HepG2 (cell line): ENCODE data around the gene FAM3B. TPM values are rescaled to one million over a fixed set of nuclear protein-coding genes. Genes with fewer than 3 reads are reported as not detected.
A peak's percentile ranks its signal among the peaks of the same experiment; 100 is the strongest.

Source experiments
- ATAC-seq: fragments of 200-7000 bp; cut with Tn5 transposase; 3 replicates; pipeline ENCODE4 v1.9.1; 2020; ENCODE audit warnings: mild to moderate bottlenecking, moderate library complexity
- BruUV-seq: library from RNA; stranded (reverse); fragments of 400-500 nt; replicated peaks from 2 replicates; lab custom pipeline; 2021; lab: Mats Ljungman, UMichigan
- CTCF ChIA-PET: fragments of 300-600 bp; formaldehyde crosslinking; extraction: SDS; loops from one replicate; lab custom pipeline; 2021; ENCODE audit warnings: low total read pairs, inconsistent platforms, low intra/inter-chr PET ratio; lab: Yijun Ruan, JAX
- POLR2A ChIA-PET: fragments of 350-600 bp; sonication (Branson Sonifier 250); formaldehyde crosslinking; loops from one replicate; lab custom pipeline; 2020; ENCODE audit warnings: antibody characterized with exemption, inconsistent platforms; lab: Yijun Ruan, JAX
- DNase-seq: peaks from one replicate; pipeline ENCODE4 v3.0.0-alpha.2; 2015; ENCODE audit warnings: low spot score
- FAIRE-seq: peaks from 3 replicates; lab custom pipeline; 2011; peaks lifted over from hg19 to GRCh38; lab: Jason Lieb, UNC
- H2AFZ ChIP-seq: one replicate; pipeline ENCODE4 v1.6.1; 2011; ENCODE audit warnings: low read length, inconsistent platforms
- H3K27ac ChIP-seq: fragments of 300-600 bp; 3 replicates; pipeline ENCODE4 v1.8.0; 2011; ENCODE audit warnings: mixed run types, mild to moderate bottlenecking, mixed read lengths, low read length, inconsistent platforms; ENCODE audit not compliant: insufficient read depth; ENCODE audit errors: extremely low read length
- H3K27me3 ChIP-seq, 2 experiments: fragments of 200-600 bp in 1 of 2; 2 replicates in 1 of 2; 3 replicates in 1 of 2; pipeline versions ENCODE4 v1.6.0 to v1.8.0; 2011; ENCODE audit warnings: low read length in 2 of 2, mild to moderate bottlenecking in 2 of 2, moderate library complexity in 2 of 2, inconsistent platforms in 1 of 2; ENCODE audit not compliant: insufficient read depth in 2 of 2, control insufficient read depth in 1 of 2
- H3K36me3 ChIP-seq, 2 experiments: fragments of 200-600 bp in 1 of 2; replicated peaks in 1 of 2; 2 replicates in 1 of 2; 3 replicates in 1 of 2; pipeline versions ENCODE4 v1.5.1 to v1.8.0; 2011; ENCODE audit warnings: low read length in 2 of 2, inconsistent platforms in 1 of 2; ENCODE audit not compliant: insufficient read depth in 2 of 2, control insufficient read depth in 1 of 2
- H3K4me1 ChIP-seq: 2 replicates; pipeline ENCODE4 v1.5.1; 2012; ENCODE audit warnings: low read length, inconsistent platforms; ENCODE audit not compliant: insufficient read depth
- H3K4me2 ChIP-seq: 2 replicates; pipeline ENCODE4 v1.6.0; 2011; ENCODE audit warnings: low read depth, low read length, inconsistent platforms
- H3K4me3 ChIP-seq, 3 experiments: fragments of 200-600 bp in 1 of 3; sonication (generic), shearing (Covaris generic) in 1 of 3; replicated peaks in 1 of 3; 2 replicates each; pipeline ENCODE4 v1.5.1; 2011 to 2016; ENCODE audit warnings: low read length in 3 of 3, inconsistent platforms in 2 of 3, low read depth in 2 of 3, mild to moderate bottlenecking in 2 of 3, control low read depth in 1 of 3, mixed read lengths in 1 of 3; ENCODE audit not compliant: insufficient read depth in 1 of 3
- H3K79me2 ChIP-seq: one replicate; pipeline ENCODE4 v1.6.1; 2011; ENCODE audit warnings: low read length, inconsistent platforms; ENCODE audit not compliant: insufficient read depth
- H3K9ac ChIP-seq: 2 replicates; pipeline ENCODE4 v1.6.0; 2011; ENCODE audit warnings: mild to moderate bottlenecking, low read depth, low read length, inconsistent platforms; ENCODE audit not compliant: insufficient read depth
- H3K9me3 ChIP-seq: 2 replicates; pipeline ENCODE4 v1.5.1; 2012; ENCODE audit warnings: mild to moderate bottlenecking, low read length
- H4K20me1 ChIP-seq: 2 replicates; pipeline ENCODE4 v1.6.0; 2011; ENCODE audit warnings: inconsistent platforms, mild to moderate bottlenecking, low read length, moderate library complexity; ENCODE audit not compliant: insufficient read depth
- ASH2L ChIP-seq: fragments of 300-600, 200-600 bp; sonication (generic); IDR thresholded peaks from 2 replicates; pipeline ENCODE4 v1.7.0; 2017; ENCODE audit warnings: low read depth, mild to moderate bottlenecking, moderate library complexity, mixed read lengths, low read length; ENCODE audit not compliant: insufficient read length
- ETV5 ChIP-seq: IDR thresholded peaks from 2 replicates; pipeline ENCODE4 v1.6.1; 2018; ENCODE audit warnings: missing biosample characterization, missing genetic modification reagents, inconsistent platforms, borderline replicate concordance
- IKZF4 ChIP-seq: sonication (generic); formaldehyde crosslinking; IDR thresholded peaks from 2 replicates; pipeline ENCODE4 v1.5.1; 2020; ENCODE audit warnings: borderline replicate concordance, mild to moderate bottlenecking, low read depth, missing genetic modification reagents; ENCODE audit errors: not compliant biosample characterization
- ISX ChIP-seq: sonication (generic); formaldehyde crosslinking; conservative IDR thresholded peaks from 2 replicates; pipeline ENCODE4 v1.5.0; 2020; ENCODE audit warnings: missing genetic modification reagents
- KLF15 ChIP-seq: sonication (generic); formaldehyde crosslinking; IDR thresholded peaks from 2 replicates; pipeline ENCODE4 v1.8.1; 2023; ENCODE audit warnings: borderline replicate concordance, mild to moderate bottlenecking, inconsistent platforms, missing genetic modification reagents, mixed read lengths
- MAFK ChIP-seq, 2 experiments: IDR thresholded peaks in 1 of 2; conservative IDR thresholded peaks in 1 of 2; 2 replicates each; pipeline ENCODE4 v1.6.1; 2011; ENCODE audit warnings: improper control_type of control experiment in 2 of 2, low read length in 2 of 2
- PTBP1 ChIP-seq: fragments of 200-400 bp; formaldehyde crosslinking; IDR thresholded peaks from 2 replicates; pipeline ENCODE4 v1.6.1; 2018; ENCODE audit warnings: low read length, low read depth; ENCODE audit not compliant: poor library complexity, severe bottlenecking
- SIX4 ChIP-seq: sonication (generic); formaldehyde crosslinking; IDR thresholded peaks from 2 replicates; pipeline ENCODE4 v1.4.0; 2020; ENCODE audit warnings: missing genetic modification reagents
- YEATS4 ChIP-seq: sonication (generic); formaldehyde crosslinking; IDR thresholded peaks from 2 replicates; pipeline ENCODE4 v1.4.0; 2020; ENCODE audit warnings: missing genetic modification reagents, borderline replicate concordance
- ZNF30 ChIP-seq: sonication (generic); formaldehyde crosslinking; IDR thresholded peaks from 2 replicates; pipeline ENCODE4 v1.5.0; 2020; ENCODE audit warnings: mild to moderate bottlenecking, missing genetic modification reagents
- ZNF564 ChIP-seq: sonication (generic); formaldehyde crosslinking; IDR thresholded peaks from 2 replicates; pipeline ENCODE4 v1.8.1; 2023; ENCODE audit warnings: mild to moderate bottlenecking, missing genetic modification reagents
- ZNF781 ChIP-seq: sonication (generic); formaldehyde crosslinking; IDR thresholded peaks from 2 replicates; pipeline ENCODE4 v1.5.1; 2020; ENCODE audit warnings: borderline replicate concordance, mild to moderate bottlenecking, missing genetic modification reagents; ENCODE audit errors: not compliant biosample characterization
- WGBS: methylation state at CpG from one replicate; pipeline ENCODE4 v1.1.6; 2017; ENCODE audit warnings: low lambda C conversion rate; 5-methylcytosine and 5-hydroxymethylcytosine counted together
- in situ Hi-C: cut with HindIII; loops from 2 replicates; pipeline ENCODE4 v1.10.0; 2017; ENCODE audit warnings: low pct_unique_long_range_greater_than_20kb; ENCODE audit not compliant: extremely low pct_ligation_motif_present
- intact Hi-C: fragments of 100-400 bp; cut with micrococcal nuclease; formaldehyde crosslinking; loops from one replicate; pipeline ENCODE4 v1.10.0; 2022; ENCODE audit not compliant: unreplicated experiment
- polyA plus RNA-seq, 8 experiments: library from polyadenylated mRNA; depleted of rRNA in 3 of 8; stranded (reverse) in 7 of 8; unstranded in 1 of 8; fragments of >200 nt; fragmentation: Illumina TruSeq in 4 of 8; extraction: Trizol in 4 of 8; gene quantifications; 2 replicates each; pipeline versions ENCODE4 v1.2.1 to v1.2.3, GENCODE V29; 2011 to 2016; ENCODE audit warnings: low read depth in 4 of 8, missing spikeins in 1 of 8, mixed read lengths in 1 of 8; ENCODE audit not compliant: insufficient read depth in 1 of 8
- total RNA-seq, 5 experiments: library from RNA; depleted of rRNA; stranded (reverse); fragments of >200 nt; fragmentation: Illumina TruSeq; extraction: Trizol; gene quantifications; 2 replicates each; pipeline ENCODE4 v1.2.3, GENCODE V29; 2016; ENCODE audit warnings: low read depth in 1 of 5
- TF ChIP-seq, protein P1 (sequence below), 2 experiments: fragments of 450-650 bp in 1 of 2; sonication (generic) in 1 of 2; formaldehyde crosslinking; IDR thresholded peaks; 2 replicates each; pipeline versions ENCODE4 v1.5.0 to v1.8.0; 2020 to 2022; ENCODE audit warnings: mild to moderate bottlenecking in 1 of 2, missing genetic modification reagents in 1 of 2
- TF ChIP-seq, protein P2 (sequence below): IDR thresholded peaks from 2 replicates; pipeline ENCODE4 v1.6.1; 2016; ENCODE audit warnings: low read depth
- TF ChIP-seq, protein P3 (sequence below): sonication (generic); formaldehyde crosslinking; IDR thresholded peaks from 2 replicates; pipeline ENCODE4 v1.8.0; 2023; ENCODE audit warnings: mild to moderate bottlenecking, missing genetic modification reagents

Gene FAM3B
- total and polyA plus RNA-seq, 2 of the 13 experiments (the other 11 are each of a cell fraction or from before 2014, with no cell fraction given) = 46.5 to 62.0 TPM

DNA sequence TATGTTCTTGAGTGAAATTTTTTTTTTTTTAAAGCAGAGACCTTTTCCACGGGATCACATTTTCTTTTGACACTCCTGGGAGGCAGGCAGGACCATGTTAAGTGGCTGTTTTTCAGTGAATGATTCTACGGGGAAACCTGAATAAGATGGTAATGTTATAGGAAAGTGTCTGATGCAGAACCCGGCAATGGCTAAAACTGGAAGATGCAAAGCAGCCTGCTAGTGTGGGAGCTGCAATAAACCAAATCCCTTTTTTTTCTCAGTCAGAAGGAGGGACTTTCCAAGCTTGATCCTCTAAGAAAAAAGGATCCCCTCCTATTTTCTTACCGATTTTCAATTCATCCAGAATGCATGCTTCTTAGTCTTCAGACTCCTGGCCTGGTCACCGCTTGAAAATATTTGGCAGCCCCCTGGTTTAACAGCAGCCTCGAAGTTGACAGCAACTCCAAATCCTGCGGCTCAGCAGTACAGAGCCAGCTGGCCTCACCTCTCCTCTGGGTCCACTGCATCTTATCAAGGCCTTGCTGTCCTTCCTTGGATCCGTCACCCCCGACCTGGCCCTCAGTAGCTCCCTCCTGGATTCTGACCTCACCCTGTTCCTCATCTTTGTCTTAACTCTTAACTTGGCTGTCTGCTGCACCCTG lies 50.8 kb downstream of the FAM3B start (continued):
- TF ChIP-seq, protein P1, sequence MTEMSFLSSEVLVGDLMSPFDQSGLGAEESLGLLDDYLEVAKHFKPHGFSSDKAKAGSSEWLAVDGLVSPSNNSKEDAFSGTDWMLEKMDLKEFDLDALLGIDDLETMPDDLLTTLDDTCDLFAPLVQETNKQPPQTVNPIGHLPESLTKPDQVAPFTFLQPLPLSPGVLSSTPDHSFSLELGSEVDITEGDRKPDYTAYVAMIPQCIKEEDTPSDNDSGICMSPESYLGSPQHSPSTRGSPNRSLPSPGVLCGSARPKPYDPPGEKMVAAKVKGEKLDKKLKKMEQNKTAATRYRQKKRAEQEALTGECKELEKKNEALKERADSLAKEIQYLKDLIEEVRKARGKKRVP (CRISPR knock-in tag; IDR thresholded peaks at IDR 0.05) = no peak
- TF ChIP-seq MAFK (conservative IDR thresholded peaks at IDR 0.05 in 1 of 2, IDR thresholded peaks at IDR 0.05 in 1 of 2; ENCODE audit: low read length in 2 of 2) (no peak), ASH2L (no peak)
- TF ChIP-seq, protein P2, sequence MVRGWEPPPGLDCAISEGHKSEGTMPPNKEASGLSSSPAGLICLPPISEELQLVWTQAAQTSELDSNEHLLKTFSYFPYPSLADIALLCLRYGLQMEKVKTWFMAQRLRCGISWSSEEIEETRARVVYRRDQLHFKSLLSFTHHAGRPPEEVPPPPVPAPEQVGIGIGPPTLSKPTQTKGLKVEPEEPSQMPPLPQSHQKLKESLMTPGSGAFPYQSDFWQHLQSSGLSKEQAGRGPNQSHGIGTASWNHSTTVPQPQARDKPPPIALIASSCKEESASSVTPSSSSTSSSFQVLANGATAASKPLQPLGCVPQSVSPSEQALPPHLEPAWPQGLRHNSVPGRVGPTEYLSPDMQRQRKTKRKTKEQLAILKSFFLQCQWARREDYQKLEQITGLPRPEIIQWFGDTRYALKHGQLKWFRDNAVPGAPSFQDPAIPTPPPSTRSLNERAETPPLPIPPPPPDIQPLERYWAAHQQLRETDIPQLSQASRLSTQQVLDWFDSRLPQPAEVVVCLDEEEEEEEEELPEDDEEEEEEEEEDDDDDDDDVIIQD (CRISPR knock-in tag) = no peak
- TF ChIP-seq, protein P3, sequence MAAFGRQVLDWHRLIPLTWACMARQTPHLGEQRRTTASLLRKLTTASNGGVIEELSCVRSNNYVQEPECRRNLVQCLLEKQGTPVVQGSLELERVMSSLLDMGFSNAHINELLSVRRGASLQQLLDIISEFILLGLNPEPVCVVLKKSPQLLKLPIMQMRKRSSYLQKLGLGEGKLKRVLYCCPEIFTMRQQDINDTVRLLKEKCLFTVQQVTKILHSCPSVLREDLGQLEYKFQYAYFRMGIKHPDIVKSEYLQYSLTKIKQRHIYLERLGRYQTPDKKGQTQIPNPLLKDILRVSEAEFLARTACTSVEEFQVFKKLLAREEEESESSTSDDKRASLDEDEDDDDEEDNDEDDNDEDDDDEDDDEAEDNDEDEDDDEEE (CRISPR knock-in tag) = no peak

DNA sequence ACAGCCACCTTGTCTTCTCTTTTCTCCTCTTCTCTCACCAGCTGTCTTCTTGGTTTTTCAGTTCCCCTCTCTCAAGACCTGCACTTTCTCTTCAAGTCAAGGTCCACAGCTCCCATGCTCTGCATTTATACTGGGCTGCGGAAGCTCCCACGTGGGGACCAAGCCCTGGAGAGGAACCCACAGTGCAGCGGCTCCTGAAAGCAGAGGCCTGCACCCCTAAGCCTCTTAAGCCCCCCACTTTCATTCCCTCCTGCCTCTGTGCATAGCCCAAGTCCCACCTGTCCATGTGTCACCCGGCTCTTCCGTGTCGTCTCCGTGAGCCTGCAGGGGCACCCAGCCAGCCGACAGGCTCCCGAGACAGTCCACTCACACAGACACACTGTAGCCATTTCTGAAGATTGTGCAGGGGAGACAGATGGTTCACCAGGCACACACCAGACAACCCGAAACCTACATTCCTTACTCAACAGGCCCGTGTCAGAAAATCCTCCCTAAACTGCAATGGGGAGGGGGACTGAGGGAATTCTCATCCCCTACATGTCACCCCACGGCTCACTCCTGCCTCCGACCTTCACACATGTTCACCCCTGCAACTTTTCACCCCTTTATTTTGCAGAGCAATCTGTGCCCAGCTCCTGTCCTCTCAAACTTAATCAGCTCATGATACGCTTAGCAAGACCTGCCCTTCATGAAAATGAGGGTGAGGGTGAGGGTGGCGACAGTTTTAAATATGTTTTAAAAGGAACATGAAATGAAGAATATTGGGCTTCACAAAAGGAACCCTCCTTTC lies 51.5 kb downstream of the FAM3B start:
- H3K4me2 ChIP-seq = peak overlapping the region; percentile 98
- H3K27ac ChIP-seq = peak overlapping the region; percentile 65
- H3K79me2 ChIP-seq = peaks cover 27% of the 10 kb centered on the region
- H3K9me3 ChIP-seq = no peaks in the 10 kb centered on the region
- ChIA-PET POLR2A (interaction anchor here (1.1 to 5.9 kb wide), 8 partner anchors 10 to 85 kb away, joined by 3 to 105 read pairs (median 4); partner anchors contain the start of gene FAM3B), CTCF (no interaction called here)
- no peak overlapping the region for H2AFZ ChIP-seq
- no peak overlapping the region; a peak in 1 of 6 replicates for H3K4me3 ChIP-seq
- BruUV-seq = no TSS peak
- WGBS = 93% methylated on average over 15 of the region's 15 CpGs
- ATAC-seq (no peak), FAIRE-seq (no peak), DNase-seq (no peak)
- H3K9ac ChIP-seq = peak overlapping the region; percentile 59
- H3K4me1 ChIP-seq = peaks cover 63% of the 10 kb centered on the region
- no peaks in the 10 kb centered on the region for H4K20me1 ChIP-seq
- in situ Hi-C loops (no loop called here), intact Hi-C loops (loop anchor here (2.0 to 5.0 kb wide), 2 partner anchors 49 to 93 kb away; no protein-coding TSS in a partner anchor)
- no peaks in the 10 kb centered on the region; a peak in 1 of 5 replicates for H3K27me3 ChIP-seq
- H3K36me3 ChIP-seq = no peaks in the 10 kb centered on the region
- TF ChIP-seq ETV5 (CRISPR knock-in tag) = no peak
- TF ChIP-seq SIX4 = no peak
- no peak for TF ChIP-seq ZNF30 (CRISPR knock-in tag)
- TF ChIP-seq ISX (CRISPR knock-in tag) = no peak
- TF ChIP-seq ZNF781 (CRISPR knock-in tag) = no peak
- no peak for TF ChIP-seq KLF15 (CRISPR knock-in tag)
- TF ChIP-seq ZNF564 (CRISPR knock-in tag) = no peak
- no peak for TF ChIP-seq PTBP1
- TF ChIP-seq YEATS4 (CRISPR knock-in tag) = no peak
- TF ChIP-seq IKZF4 (CRISPR knock-in tag) = no peak
